Fibroblast of lung (primary cell): ENCODE results near the gene CAMKMT.

Source experiments
- EZH2 ChIP-seq: IDR thresholded peaks from 2 replicates; pipeline ENCODE4 v1.5.1; 2012; ENCODE audit warnings: low read length, control low read depth, mild to moderate bottlenecking; ENCODE audit errors: missing control alignments
- TF ChIP-seq, protein P1 (sequence below), 2 donors: IDR thresholded peaks in 1 of 2; conservative IDR thresholded peaks in 1 of 2; 1 replicate in 1 of 2; 2 replicates in 1 of 2; pipeline ENCODE4 v1.5.1; 2011 to 2012; ENCODE audit warnings: low read length in 2 of 2, control low read depth in 1 of 2, inconsistent platforms in 1 of 2, low read depth in 1 of 2, mild to moderate bottlenecking in 1 of 2

DNA sequence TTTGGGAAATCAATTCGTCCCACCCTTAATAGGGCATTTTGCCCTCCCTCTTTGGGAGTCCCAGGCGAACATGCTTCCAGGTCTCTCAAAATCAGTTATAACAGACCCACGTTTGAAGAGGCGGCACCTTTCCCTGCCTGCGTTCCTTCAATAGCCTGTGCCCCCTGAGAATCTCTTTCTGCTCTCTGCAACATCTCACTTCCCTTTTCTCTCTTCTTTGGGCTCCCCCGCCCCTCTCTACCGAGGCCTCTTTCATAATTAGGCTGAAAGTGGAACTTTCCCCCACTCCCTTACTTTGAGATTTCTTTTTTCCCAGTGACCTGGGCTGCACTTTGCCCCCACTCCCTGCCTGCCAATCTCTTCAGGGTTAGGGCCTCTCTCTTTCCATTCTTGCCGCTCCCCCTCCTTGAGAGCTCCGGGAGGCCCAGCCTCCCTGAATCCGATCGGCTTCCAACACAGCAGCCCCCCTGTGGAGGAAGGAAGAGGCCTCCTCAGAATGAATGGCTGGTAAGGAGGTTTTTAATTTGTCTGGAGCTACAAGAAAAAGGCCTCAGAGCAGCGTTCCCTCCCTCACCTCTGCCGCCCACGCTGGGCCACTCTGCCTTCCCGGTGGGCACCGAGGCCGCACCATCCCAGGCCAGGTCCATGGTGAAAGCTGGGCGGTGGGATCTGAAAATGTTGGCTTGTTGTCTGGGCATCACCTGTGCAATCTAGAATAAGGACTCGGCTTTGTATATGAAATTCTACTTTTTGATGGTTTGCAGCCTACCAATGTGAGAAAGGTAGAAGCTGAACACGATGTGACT, 417.1 kb downstream of the CAMKMT start:
- TF ChIP-seq, protein P1, sequence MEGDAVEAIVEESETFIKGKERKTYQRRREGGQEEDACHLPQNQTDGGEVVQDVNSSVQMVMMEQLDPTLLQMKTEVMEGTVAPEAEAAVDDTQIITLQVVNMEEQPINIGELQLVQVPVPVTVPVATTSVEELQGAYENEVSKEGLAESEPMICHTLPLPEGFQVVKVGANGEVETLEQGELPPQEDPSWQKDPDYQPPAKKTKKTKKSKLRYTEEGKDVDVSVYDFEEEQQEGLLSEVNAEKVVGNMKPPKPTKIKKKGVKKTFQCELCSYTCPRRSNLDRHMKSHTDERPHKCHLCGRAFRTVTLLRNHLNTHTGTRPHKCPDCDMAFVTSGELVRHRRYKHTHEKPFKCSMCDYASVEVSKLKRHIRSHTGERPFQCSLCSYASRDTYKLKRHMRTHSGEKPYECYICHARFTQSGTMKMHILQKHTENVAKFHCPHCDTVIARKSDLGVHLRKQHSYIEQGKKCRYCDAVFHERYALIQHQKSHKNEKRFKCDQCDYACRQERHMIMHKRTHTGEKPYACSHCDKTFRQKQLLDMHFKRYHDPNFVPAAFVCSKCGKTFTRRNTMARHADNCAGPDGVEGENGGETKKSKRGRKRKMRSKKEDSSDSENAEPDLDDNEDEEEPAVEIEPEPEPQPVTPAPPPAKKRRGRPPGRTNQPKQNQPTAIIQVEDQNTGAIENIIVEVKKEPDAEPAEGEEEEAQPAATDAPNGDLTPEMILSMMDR (conservative IDR thresholded peaks at IDR 0.05 in 1 of 2, IDR thresholded peaks at IDR 0.05 in 1 of 2; ENCODE audit: low read depth in 1 of 2, low read length in 2 of 2) = no peak
- no peak for TF ChIP-seq EZH2
